ENCODE results near the gene SV2C.
"Not testable (repeated sequence)": the region's sequence is repeated elsewhere in the genome, so short reads cannot be mapped to it uniquely, and the experiment has no call there.

SV2C gene

DNA sequence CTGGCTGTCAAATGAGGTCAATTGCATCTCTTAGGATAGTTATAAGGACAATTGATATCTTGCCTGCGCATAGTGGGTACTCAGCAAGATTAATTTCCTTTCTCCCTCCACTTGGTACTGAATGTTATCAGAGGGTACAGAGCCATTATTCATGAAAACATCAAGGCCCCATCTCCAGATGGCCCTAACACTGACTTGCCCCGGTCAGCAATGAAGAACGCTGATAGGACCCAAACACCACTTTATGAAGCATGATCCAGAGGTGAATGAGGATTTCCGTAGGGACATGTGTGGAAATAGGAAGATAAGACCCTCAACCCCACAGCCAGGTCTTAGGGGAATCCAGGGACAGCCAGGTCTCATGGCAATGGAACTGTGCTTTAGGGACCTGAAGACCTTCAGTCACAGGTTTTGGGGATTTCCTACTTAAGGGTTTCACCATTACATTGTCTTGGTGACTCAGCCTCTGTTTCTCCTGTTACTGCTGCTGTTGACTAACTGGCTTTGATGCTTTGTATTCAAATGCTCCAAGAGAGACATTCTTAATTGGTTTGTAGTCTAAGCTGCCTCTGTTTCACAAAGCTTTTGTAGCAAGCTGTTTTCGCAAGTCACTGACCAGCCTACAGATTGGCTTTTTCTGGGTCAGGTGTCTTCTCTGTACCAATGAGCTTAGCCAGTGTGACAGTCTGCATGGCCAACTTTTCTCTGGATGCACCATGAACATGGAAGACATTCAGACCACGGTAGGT lies 284.6 kb downstream of the SV2C start:
- no peaks in the 10 kb centered on the region for H3K9me3 ChIP-seq (ENCODE audit: insufficient read depth, low read length)
- no peaks in the 10 kb centered on the region for H3F3A ChIP-seq (ENCODE audit: insufficient read depth)
- no peaks in the 10 kb centered on the region for H3K36me3 ChIP-seq (ENCODE audit: low read length)
- H3K27me3 ChIP-seq (ENCODE audit: low read length) = no peaks in the 10 kb centered on the region
- H3K4me2 ChIP-seq (ENCODE audit: low read depth, low read length, poor library complexity, severe bottlenecking) = no peak overlapping the region
- no peak overlapping the region for H3K9ac ChIP-seq (ENCODE audit: low read length)
- TF ChIP-seq EZH2phosphoT487 (conservative IDR thresholded peaks at IDR 0.05; ENCODE audit: low read length) = no peak
- TF ChIP-seq, protein P1, sequence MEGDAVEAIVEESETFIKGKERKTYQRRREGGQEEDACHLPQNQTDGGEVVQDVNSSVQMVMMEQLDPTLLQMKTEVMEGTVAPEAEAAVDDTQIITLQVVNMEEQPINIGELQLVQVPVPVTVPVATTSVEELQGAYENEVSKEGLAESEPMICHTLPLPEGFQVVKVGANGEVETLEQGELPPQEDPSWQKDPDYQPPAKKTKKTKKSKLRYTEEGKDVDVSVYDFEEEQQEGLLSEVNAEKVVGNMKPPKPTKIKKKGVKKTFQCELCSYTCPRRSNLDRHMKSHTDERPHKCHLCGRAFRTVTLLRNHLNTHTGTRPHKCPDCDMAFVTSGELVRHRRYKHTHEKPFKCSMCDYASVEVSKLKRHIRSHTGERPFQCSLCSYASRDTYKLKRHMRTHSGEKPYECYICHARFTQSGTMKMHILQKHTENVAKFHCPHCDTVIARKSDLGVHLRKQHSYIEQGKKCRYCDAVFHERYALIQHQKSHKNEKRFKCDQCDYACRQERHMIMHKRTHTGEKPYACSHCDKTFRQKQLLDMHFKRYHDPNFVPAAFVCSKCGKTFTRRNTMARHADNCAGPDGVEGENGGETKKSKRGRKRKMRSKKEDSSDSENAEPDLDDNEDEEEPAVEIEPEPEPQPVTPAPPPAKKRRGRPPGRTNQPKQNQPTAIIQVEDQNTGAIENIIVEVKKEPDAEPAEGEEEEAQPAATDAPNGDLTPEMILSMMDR (IDR thresholded peaks at IDR 0.05; ENCODE audit: insufficient read depth, low read length, poor library complexity, severe bottlenecking) = no peak
- H3K27ac ChIP-seq (ENCODE audit: low read depth, low read length) = no peak overlapping the region
- no peak overlapping the region for H2AFZ ChIP-seq (ENCODE audit: low read depth, low read length, severe bottlenecking)
- H3K4me3 ChIP-seq (ENCODE audit: insufficient read depth, low read length, poor library complexity, severe bottlenecking) = no peak overlapping the region
- H4K20me1 ChIP-seq (ENCODE audit: low read depth, low read length) = no peaks in the 10 kb centered on the region
- H3K79me2 ChIP-seq (ENCODE audit: insufficient read depth, low read length) = no peaks in the 10 kb centered on the region
- H3K9me2 ChIP-seq (replicated peaks; ENCODE audit: insufficient read depth, low read length) = no peaks in the 10 kb centered on the region

DNA sequence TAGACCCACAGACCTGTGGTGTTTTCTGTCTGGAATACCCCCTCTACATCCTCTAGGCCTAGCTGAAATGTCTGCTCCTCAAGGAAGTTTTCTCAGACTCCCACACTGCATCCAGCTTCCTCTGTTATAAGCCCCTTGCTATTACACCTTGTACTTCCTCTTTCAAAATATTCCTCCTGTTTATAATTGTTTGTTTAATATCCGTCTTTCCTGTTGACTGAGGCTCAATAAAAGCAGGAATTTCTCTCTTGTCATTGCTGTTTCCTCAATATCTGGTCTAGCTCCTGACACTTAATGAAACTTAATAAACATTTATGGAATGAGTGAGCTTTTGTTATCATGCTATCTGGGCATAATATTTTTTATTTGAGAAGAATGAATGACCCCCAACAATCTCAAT lies 285.8 kb downstream of the SV2C start:
- Histone ChIP-seq H3K36me3 (ENCODE audit: low read length) (no peaks in the 10 kb centered on the region), H3K4me3 (ENCODE audit: insufficient read depth, low read length, poor library complexity, severe bottlenecking) (no peak overlapping the region), H3K9me2 (replicated peaks; ENCODE audit: insufficient read depth, low read length) (no peaks in the 10 kb centered on the region), H3K27ac (ENCODE audit: low read depth, low read length) (no peak overlapping the region), H3F3A (ENCODE audit: insufficient read depth) (no peaks in the 10 kb centered on the region), H2AFZ (ENCODE audit: low read depth, low read length, severe bottlenecking) (no peak overlapping the region), H3K4me2 (ENCODE audit: low read depth, low read length, poor library complexity, severe bottlenecking) (no peak overlapping the region), H3K79me2 (ENCODE audit: insufficient read depth, low read length) (no peaks in the 10 kb centered on the region), H4K20me1 (ENCODE audit: low read depth, low read length) (no peaks in the 10 kb centered on the region), H3K9ac (ENCODE audit: low read length) (no peak overlapping the region), H3K9me3 (ENCODE audit: insufficient read depth, low read length) (no peaks in the 10 kb centered on the region), H3K27me3 (ENCODE audit: low read length) (no peaks in the 10 kb centered on the region)
- TF ChIP-seq, protein P1 (IDR thresholded peaks at IDR 0.05; ENCODE audit: insufficient read depth, low read length, poor library complexity, severe bottlenecking) = no peak
- TF ChIP-seq EZH2phosphoT487 (conservative IDR thresholded peaks at IDR 0.05; ENCODE audit: low read length) = no peak

DNA sequence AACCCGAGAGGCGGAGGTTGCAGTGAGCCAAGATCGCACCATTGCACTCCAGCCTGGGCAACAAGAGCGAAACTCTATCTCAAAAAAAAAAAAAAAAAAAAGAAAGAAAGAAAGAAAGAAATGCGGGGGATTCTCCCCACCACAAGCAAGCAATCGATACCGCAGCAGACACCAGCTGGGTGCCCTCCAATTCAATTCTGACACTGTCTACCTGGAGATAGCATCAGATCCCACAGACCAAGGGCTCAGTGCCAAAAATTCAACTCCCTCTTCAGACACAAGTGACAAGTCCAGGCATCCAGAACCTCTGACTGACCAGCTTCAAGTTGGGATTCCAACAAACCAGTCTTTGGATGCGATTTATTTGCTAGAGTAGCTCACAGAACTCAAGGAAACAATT lies 286.5 kb downstream of the SV2C start:
- not testable (repeated sequence) for H3K9me2 ChIP-seq (replicated peaks; ENCODE audit: insufficient read depth, low read length); H3K27ac ChIP-seq (ENCODE audit: low read depth, low read length); H3K27me3 ChIP-seq (ENCODE audit: low read length); H3K4me2 ChIP-seq (ENCODE audit: low read depth, low read length, poor library complexity, severe bottlenecking); H3K79me2 ChIP-seq (ENCODE audit: insufficient read depth, low read length); H3K9ac ChIP-seq (ENCODE audit: low read length); H3F3A ChIP-seq (ENCODE audit: insufficient read depth); H3K4me3 ChIP-seq (ENCODE audit: insufficient read depth, low read length, poor library complexity, severe bottlenecking); H2AFZ ChIP-seq (ENCODE audit: low read depth, low read length, severe bottlenecking); H4K20me1 ChIP-seq (ENCODE audit: low read depth, low read length); H3K9me3 ChIP-seq (ENCODE audit: insufficient read depth, low read length); H3K36me3 ChIP-seq (ENCODE audit: low read length)

DNA sequence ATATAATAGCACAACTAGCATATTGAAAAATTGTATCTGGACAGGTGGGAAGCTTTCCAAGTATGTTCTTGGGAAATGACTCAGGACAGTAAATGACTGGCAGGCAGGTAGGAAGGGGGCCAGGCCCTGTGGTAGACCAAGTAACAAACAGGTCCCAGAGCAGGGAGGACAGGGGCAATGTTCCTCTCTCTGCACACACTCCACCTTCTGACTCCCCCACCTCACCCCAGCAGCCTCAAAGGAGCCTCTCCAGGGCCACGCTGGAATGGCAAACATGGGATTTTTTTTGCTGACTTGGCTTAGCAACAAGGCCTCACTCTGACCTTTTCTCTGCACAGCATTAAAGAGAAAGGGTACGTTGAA lies 288.8 kb downstream of the SV2C start:
- no peaks in the 10 kb centered on the region for H3K27me3 ChIP-seq (ENCODE audit: low read length)
- no peak overlapping the region for H3K4me2 ChIP-seq (ENCODE audit: low read depth, low read length, poor library complexity, severe bottlenecking)
- no peak overlapping the region for H3K27ac ChIP-seq (ENCODE audit: low read depth, low read length)
- H3K79me2 ChIP-seq (ENCODE audit: insufficient read depth, low read length) = no peaks in the 10 kb centered on the region
- H3F3A ChIP-seq (ENCODE audit: insufficient read depth) = no peaks in the 10 kb centered on the region
- H3K9ac ChIP-seq (ENCODE audit: low read length) = no peak overlapping the region
- no peak overlapping the region for H2AFZ ChIP-seq (ENCODE audit: low read depth, low read length, severe bottlenecking)
- H3K9me3 ChIP-seq (ENCODE audit: insufficient read depth, low read length) = no peaks in the 10 kb centered on the region
- no peaks in the 10 kb centered on the region for H4K20me1 ChIP-seq (ENCODE audit: low read depth, low read length)
- no peaks in the 10 kb centered on the region for H3K9me2 ChIP-seq (replicated peaks; ENCODE audit: insufficient read depth, low read length)
- no peak for TF ChIP-seq EZH2phosphoT487 (conservative IDR thresholded peaks at IDR 0.05; ENCODE audit: low read length)
- TF ChIP-seq, protein P1 (IDR thresholded peaks at IDR 0.05; ENCODE audit: insufficient read depth, low read length, poor library complexity, severe bottlenecking) = no peak
- no peaks in the 10 kb centered on the region for H3K36me3 ChIP-seq (ENCODE audit: low read length)
- no peak overlapping the region for H3K4me3 ChIP-seq (ENCODE audit: insufficient read depth, low read length, poor library complexity, severe bottlenecking)

Data from SU-DHL-6 (cell line).